HEK293 (cell line): ENCODE data around the gene LAMTOR3.

ENCODE experiments used
- CTCF ChIA-PET: fragments of 350-600 bp; formaldehyde crosslinking; extraction: SDS; loops from one replicate; lab custom pipeline; 2021; ENCODE audit warnings: antibody characterized with exemption; lab: Yijun Ruan, JAX
- POLR2A ChIA-PET: fragments of 300-600 bp; formaldehyde crosslinking; extraction: SDS; loops from one replicate; lab custom pipeline; 2020; ENCODE audit warnings: antibody characterized with exemption, inconsistent platforms; lab: Yijun Ruan, JAX
- H3K27ac ChIP-seq: fragments of 200-500 bp; sonication (Bioruptor generic); 2 replicates; pipeline ENCODE4 v1.5.1; 2014; ENCODE audit warnings: low read depth, low read length, control low read depth, inconsistent platforms; ENCODE audit errors: extremely low read depth
- H3K36me3 ChIP-seq, 2 experiments: fragments of 200-500 bp in 1 of 2; sonication (Bioruptor generic) in 1 of 2; 1 replicate in 1 of 2; 2 replicates in 1 of 2; pipeline ENCODE4 v1.5.1; 2014 to 2017; ENCODE audit warnings: inconsistent platforms in 2 of 2, low read length in 2 of 2; ENCODE audit not compliant: control insufficient read depth in 2 of 2, insufficient read depth in 1 of 2
- H3K4me1 ChIP-seq: fragments of 200-500 bp; sonication (Bioruptor generic); 2 replicates; pipeline ENCODE4 v1.5.1; 2014; ENCODE audit warnings: mild to moderate bottlenecking, low read length, inconsistent platforms; ENCODE audit not compliant: control insufficient read depth, insufficient read depth
- H3K4me3 ChIP-seq: 2 replicates; pipeline ENCODE4 v1.5.1; 2011; ENCODE audit warnings: low read depth, mild to moderate bottlenecking, control low read depth, low read length, moderate library complexity
- H3K9me3 ChIP-seq: fragments of 200-500 bp; sonication (Bioruptor generic); 2 replicates; pipeline ENCODE4 v1.5.1; 2014; ENCODE audit warnings: low read depth, low read length, inconsistent platforms; ENCODE audit not compliant: control insufficient read depth, insufficient read depth
- GLIS1 ChIP-seq: fragments of 450-650 bp; formaldehyde crosslinking; IDR thresholded peaks from 2 replicates; pipeline ENCODE4 v1.5.1; 2016; ENCODE audit warnings: missing biosample characterization, missing genetic modification characterization
- HOXC10 ChIP-seq: sonication (generic); formaldehyde crosslinking; IDR thresholded peaks from 2 replicates; pipeline ENCODE4 v1.8.1; 2023; ENCODE audit warnings: mild to moderate bottlenecking, missing genetic modification reagents
- OVOL3 ChIP-seq: fragments of 450-650 bp; formaldehyde crosslinking; IDR thresholded peaks from 2 replicates; pipeline ENCODE4 v1.5.1; 2016; ENCODE audit warnings: missing biosample characterization, missing genetic modification characterization
- PRDM10 ChIP-seq: fragments of 450-650 bp; formaldehyde crosslinking; IDR thresholded peaks from 2 replicates; pipeline ENCODE4 v1.5.1; 2016; ENCODE audit warnings: missing biosample characterization, missing genetic modification characterization
- ZBTB10 ChIP-seq: fragments of 450-650 bp; formaldehyde crosslinking; IDR thresholded peaks from 2 replicates; pipeline ENCODE4 v1.5.1; 2016; ENCODE audit warnings: missing biosample characterization, missing genetic modification characterization
- ZBTB8A ChIP-seq: fragments of 450-650 bp; formaldehyde crosslinking; IDR thresholded peaks from 2 replicates; pipeline ENCODE4 v1.5.1; 2016; ENCODE audit warnings: missing biosample characterization, missing genetic modification characterization
- ZEB2 ChIP-seq: fragments of 450-650 bp; formaldehyde crosslinking; IDR thresholded peaks from 2 replicates; pipeline ENCODE4 v1.5.1; 2016; ENCODE audit warnings: missing biosample characterization, missing genetic modification characterization
- ZFHX2 ChIP-seq: fragments of 450-650 bp; formaldehyde crosslinking; conservative IDR thresholded peaks from 2 replicates; pipeline ENCODE4 v1.5.1; 2016; ENCODE audit warnings: missing biosample characterization, missing genetic modification characterization
- ZNF248 ChIP-seq: fragments of 450-650 bp; formaldehyde crosslinking; IDR thresholded peaks from 2 replicates; pipeline ENCODE4 v1.5.1; 2017; ENCODE audit warnings: missing biosample characterization, missing genetic modification characterization
- ZNF274 ChIP-seq, 2 experiments: fragments of 200-500 bp in 1 of 2; fragments of 450-650 bp in 1 of 2; sonication (Bioruptor generic) in 1 of 2; formaldehyde crosslinking in 1 of 2; IDR thresholded peaks; 2 replicates each; pipeline versions ENCODE4 v1.5.1 to v1.6.1; 2014 to 2016; ENCODE audit warnings: borderline replicate concordance in 1 of 2, inconsistent platforms in 1 of 2, low read length in 1 of 2, missing biosample characterization in 1 of 2, missing genetic modification characterization in 1 of 2
- ZNF362 ChIP-seq: fragments of 450-650 bp; formaldehyde crosslinking; IDR thresholded peaks from 2 replicates; pipeline ENCODE4 v1.5.1; 2016; ENCODE audit warnings: missing biosample characterization, missing genetic modification characterization
- ZNF37A ChIP-seq: fragments of 450-650 bp; IDR thresholded peaks from 2 replicates; pipeline ENCODE4 v1.5.1; 2018; ENCODE audit warnings: missing biosample characterization, missing genetic modification characterization
- ZNF48 ChIP-seq: fragments of 450-650 bp; formaldehyde crosslinking; IDR thresholded peaks from 2 replicates; pipeline ENCODE4 v1.5.1; 2016; ENCODE audit warnings: missing biosample characterization, missing genetic modification characterization
- ZNF571 ChIP-seq: fragments of 450-650 bp; formaldehyde crosslinking; IDR thresholded peaks from 2 replicates; pipeline ENCODE4 v1.5.0; 2017; ENCODE audit warnings: missing biosample characterization, missing genetic modification characterization
- ZNF596 ChIP-seq: fragments of 450-650 bp; IDR thresholded peaks from 2 replicates; pipeline ENCODE4 v1.5.0; 2018; ENCODE audit warnings: missing biosample characterization, mild to moderate bottlenecking, missing genetic modification characterization, moderate library complexity
- TF ChIP-seq, protein P1 (sequence below): fragments of 450-650 bp; formaldehyde crosslinking; IDR thresholded peaks from 2 replicates; pipeline ENCODE4 v1.5.1; 2016; ENCODE audit warnings: missing biosample characterization, missing genetic modification characterization, borderline replicate concordance
- TF ChIP-seq, protein P2 (sequence below): fragments of 450-650 bp; formaldehyde crosslinking; IDR thresholded peaks from 2 replicates; pipeline ENCODE4 v1.5.1; 2016; ENCODE audit warnings: missing biosample characterization, missing genetic modification characterization

LAMTOR3 gene

DNA sequence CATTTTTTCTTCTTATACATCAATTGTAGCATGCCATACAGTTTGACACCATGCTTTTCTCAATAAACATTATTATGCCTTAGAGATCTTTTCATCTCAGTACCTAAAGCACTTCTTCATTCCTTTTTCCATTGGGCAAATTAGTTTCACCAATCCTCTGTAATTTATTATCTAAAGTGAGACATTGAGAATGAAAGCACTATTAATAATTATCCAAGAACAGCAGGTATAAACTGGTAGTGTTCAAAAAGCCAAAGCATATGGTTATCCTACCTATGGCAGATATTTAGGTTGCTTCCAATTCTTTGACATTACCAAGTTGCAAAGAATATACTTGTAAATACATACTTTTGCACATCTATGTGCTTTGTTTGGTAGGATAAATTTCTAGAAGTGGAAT is 15.6 kb downstream of the LAMTOR3 start (continued):
- TF ChIP-seq ZBTB10, result no peak

DNA sequence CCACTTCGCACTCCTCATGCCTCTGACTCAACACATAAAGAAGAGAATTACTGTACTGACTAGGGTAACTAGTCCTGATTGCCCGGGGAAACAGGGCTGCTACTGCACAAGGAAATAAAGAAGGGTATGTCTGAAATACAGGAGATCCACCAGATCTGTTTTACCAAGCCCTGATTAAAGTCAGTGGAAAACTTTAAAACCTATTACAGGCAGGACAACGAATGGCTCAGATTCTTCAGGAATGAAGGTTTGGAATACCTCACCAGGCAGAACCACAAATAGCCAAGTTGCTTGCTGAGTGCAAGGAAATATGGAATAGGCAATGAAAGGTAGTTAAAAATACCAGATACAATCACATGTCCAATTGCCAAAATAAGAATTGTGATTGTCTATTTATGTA is 17.3 kb downstream of the LAMTOR3 start:
- TF ChIP-seq ZNF362 (tag by site-specific recombination) (no peak), ZNF37A (tag by site-specific recombination) (no peak), ZNF274 (IDR thresholded peaks at IDR 0.05; ENCODE audit: low read length) (no peak), ZNF274 (tag by site-specific recombination; IDR thresholded peaks at IDR 0.05; ENCODE audit: borderline replicate concordance) (no peak), PRDM10 (no peak), HOXC10 (CRISPR knock-in tag) (no peak), ZFHX2 (tag by site-specific recombination) (no peak), OVOL3 (tag by site-specific recombination) (no peak), GLIS1 (tag by site-specific recombination) (no peak), ZNF571 (tag by site-specific recombination) (no peak), ZNF48 (tag by site-specific recombination) (no peak), ZNF596 (tag by site-specific recombination) (no peak), ZBTB8A (tag by site-specific recombination) (no peak), ZEB2 (tag by site-specific recombination) (no peak), ZNF248 (tag by site-specific recombination) (no peak)
- TF ChIP-seq, protein P1, sequence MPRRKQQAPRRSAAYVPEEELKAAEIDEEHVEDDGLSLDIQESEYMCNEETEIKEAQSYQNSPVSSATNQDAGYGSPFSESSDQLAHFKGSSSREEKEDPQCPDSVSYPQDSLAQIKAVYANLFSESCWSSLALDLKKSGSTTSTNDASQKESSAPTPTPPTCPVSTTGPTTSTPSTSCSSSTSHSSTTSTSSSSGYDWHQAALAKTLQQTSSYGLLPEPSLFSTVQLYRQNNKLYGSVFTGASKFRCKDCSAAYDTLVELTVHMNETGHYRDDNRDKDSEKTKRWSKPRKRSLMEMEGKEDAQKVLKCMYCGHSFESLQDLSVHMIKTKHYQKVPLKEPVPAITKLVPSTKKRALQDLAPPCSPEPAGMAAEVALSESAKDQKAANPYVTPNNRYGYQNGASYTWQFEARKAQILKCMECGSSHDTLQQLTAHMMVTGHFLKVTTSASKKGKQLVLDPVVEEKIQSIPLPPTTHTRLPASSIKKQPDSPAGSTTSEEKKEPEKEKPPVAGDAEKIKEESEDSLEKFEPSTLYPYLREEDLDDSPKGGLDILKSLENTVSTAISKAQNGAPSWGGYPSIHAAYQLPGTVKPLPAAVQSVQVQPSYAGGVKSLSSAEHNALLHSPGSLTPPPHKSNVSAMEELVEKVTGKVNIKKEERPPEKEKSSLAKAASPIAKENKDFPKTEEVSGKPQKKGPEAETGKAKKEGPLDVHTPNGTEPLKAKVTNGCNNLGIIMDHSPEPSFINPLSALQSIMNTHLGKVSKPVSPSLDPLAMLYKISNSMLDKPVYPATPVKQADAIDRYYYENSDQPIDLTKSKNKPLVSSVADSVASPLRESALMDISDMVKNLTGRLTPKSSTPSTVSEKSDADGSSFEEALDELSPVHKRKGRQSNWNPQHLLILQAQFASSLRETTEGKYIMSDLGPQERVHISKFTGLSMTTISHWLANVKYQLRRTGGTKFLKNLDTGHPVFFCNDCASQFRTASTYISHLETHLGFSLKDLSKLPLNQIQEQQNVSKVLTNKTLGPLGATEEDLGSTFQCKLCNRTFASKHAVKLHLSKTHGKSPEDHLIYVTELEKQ, result no peak
- TF ChIP-seq, protein P2, sequence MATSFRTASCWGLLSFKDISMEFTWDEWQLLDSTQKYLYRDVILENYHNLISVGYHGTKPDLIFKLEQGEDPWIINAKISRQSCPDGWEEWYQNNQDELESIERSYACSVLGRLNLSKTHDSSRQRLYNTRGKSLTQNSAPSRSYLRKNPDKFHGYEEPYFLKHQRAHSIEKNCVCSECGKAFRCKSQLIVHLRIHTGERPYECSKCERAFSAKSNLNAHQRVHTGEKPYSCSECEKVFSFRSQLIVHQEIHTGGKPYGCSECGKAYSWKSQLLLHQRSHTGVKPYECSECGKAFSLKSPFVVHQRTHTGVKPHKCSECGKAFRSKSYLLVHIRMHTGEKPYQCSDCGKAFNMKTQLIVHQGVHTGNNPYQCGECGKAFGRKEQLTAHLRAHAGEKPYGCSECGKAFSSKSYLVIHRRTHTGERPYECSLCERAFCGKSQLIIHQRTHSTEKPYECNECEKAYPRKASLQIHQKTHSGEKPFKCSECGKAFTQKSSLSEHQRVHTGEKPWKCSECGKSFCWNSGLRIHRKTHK, result no peak
- TF ChIP-seq, all 188 proteins: peak for 0
- H3K9me3 ChIP-seq, result no peaks in the 10 kb centered on the region
- ChIA-PET POLR2A (no interaction called here), CTCF (no interaction called here)
- H3K27ac ChIP-seq, result no peak overlapping the region
- H3K36me3 ChIP-seq, result peaks cover 5 to 41% of the 10 kb centered on the region in 2 experiments
- no peak overlapping the region for H3K4me3 ChIP-seq
- H3K4me1 ChIP-seq, result no peaks in the 10 kb centered on the region
